ENCODE data around the gene FTCD. TPM values are rescaled to one million over a fixed set of nuclear protein-coding genes. Genes with fewer than 3 reads are reported as not detected.
"Not testable (repeated sequence)": the region's sequence is repeated elsewhere in the genome, so short reads cannot be mapped to it uniquely, and the experiment has no call there.

The FTCD gene
- total RNA-seq, 1 donor from 2014 or later = 1.8 TPM

DNA sequence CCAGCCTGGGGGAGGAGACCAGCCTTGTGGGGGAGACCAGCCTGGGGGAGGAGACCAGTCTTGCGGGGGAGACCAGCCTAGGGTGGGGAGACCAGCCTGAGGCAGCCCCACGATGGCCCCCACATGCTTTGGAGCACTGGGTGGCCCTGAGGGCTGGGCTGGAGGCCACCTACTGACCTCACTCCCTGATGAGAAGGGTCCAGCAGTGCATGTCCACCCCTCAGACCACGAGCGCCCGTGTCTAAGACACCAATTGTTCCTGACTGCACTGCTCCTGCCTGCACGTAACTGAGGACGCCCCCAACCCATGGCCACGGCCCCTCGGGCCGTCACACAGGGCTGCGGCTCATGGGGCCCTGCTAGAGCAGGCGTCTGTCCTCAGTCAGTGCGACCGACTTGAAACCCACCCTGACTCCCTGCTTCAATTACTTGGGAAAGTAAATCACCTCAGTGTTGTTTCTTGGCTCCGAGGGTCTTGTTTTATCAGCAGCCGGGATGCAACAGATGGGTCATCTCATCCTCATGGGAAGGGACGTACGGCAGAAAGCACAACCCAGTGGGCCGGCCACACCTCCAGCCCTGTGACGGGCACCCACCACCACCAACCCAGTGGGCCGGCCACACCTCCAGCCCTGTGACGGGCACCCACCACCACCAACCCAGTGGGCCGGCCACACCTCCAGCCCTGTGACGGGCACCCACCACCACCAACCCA, 28.7 kb upstream of the FTCD start, which contains the start of gene SPATC1L:
Gene SPATC1L (minus strand): TSS at position 550 of the 715 bp plus-strand sequence. CDS start 1,643 bp downstream, outside the sequence.
- peaks cover 10% of the 10 kb centered on the region for H3K36me3 Mint-ChIP-seq (ENCODE audit: low read depth)
- H3K27me3 Mint-ChIP-seq (ENCODE audit: low read depth) = no peaks in the 10 kb centered on the region
- H3K4me3 Mint-ChIP-seq = peak within 1 kb of the TSS; percentile 91
- H3K4me1 Mint-ChIP-seq = peaks cover 39% of the 10 kb centered on the region
- TF ChIP-seq, protein P1, sequence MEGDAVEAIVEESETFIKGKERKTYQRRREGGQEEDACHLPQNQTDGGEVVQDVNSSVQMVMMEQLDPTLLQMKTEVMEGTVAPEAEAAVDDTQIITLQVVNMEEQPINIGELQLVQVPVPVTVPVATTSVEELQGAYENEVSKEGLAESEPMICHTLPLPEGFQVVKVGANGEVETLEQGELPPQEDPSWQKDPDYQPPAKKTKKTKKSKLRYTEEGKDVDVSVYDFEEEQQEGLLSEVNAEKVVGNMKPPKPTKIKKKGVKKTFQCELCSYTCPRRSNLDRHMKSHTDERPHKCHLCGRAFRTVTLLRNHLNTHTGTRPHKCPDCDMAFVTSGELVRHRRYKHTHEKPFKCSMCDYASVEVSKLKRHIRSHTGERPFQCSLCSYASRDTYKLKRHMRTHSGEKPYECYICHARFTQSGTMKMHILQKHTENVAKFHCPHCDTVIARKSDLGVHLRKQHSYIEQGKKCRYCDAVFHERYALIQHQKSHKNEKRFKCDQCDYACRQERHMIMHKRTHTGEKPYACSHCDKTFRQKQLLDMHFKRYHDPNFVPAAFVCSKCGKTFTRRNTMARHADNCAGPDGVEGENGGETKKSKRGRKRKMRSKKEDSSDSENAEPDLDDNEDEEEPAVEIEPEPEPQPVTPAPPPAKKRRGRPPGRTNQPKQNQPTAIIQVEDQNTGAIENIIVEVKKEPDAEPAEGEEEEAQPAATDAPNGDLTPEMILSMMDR (conservative IDR thresholded peaks at IDR 0.05) = no peak
- peak within 1 kb of the TSS; percentile 96 for H3K27ac Mint-ChIP-seq (ENCODE audit: unreplicated experiment)
- H3K9me3 Mint-ChIP-seq = no peaks in the 10 kb centered on the region
- peak; percentile 51 for DNase-seq (ENCODE audit: low read depth, low spot score)

DNA sequence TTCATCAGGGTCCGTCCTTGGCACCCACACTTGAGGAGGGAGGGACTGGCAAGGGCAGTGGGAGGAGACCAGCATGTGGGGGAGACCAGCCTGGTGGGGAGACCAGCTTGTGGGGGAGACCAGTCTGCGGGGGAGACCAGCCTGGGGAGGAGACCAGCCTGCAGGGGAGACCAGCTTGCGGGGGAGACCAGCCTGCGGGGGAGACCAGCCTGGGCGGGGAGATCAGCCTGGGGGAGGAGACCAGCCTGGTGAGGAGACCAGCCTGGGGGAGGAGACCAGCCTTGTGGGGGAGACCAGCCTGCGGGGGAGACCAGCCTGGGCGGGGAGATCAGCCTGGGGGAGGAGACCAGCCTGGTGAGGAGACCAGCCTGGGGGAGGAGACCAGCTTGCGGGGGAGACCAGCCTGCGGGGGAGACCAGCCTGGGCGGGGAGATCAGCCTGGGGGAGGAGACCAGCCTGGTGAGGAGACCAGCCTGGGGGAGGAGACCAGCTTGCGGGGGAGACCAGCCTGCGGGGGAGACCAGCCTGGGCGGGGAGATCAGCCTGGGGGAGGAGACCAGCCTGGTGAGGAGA, 28.0 kb upstream of the FTCD start:
- H3K9me3 Mint-ChIP-seq = not testable (repeated sequence)

DNA sequence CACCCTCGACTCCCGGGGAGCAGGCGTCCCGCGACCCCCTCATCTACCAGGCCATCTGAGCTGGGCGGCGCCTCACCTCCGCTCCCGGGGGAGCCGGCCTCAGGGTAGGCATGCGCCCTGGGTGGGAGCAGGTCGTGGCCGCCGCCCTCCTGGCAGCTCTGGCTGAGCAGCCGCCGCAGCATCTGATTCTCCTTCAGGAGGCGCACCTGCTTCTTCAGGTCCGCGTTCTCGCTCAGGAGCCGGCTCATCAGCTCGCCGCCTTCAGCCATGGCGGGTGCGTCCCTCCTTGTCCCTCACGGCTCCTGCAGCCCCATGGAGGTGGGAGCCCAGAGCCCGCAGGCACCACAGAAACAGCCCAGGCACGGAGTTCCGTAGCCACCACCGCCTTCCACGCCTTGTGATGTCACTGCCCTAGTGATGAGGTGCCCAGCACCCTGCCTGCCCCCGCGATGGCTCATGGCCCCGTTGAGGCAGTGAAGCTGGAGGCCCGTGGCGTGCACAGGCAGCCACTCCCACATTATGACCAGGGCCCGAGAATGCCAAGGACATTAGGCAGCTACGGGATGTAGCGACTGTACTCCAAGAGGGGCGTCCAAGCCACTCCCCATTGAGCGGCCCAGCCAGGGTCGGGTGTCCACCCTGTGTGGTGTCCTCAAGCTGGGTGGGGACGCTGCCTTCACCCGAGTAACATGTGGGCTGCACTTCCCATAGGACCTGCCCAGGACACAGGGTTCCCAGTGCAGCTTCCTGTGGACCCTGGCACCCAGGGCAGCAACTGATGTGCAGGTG, 27.4 kb upstream of the FTCD start:
- Mint-ChIP-seq H3K9me3 (peaks cover under 1% of the 10 kb centered on the region), H3K27me3 (ENCODE audit: low read depth) (no peaks in the 10 kb centered on the region), H3K27ac (ENCODE audit: unreplicated experiment) (no peak overlapping the region), H3K4me1 (peaks cover 29% of the 10 kb centered on the region), H3K36me3 (ENCODE audit: low read depth) (peaks cover 10% of the 10 kb centered on the region), H3K4me3 (peak overlapping the region; percentile 74)
- no peak for DNase-seq (ENCODE audit: low read depth, low spot score)
- TF ChIP-seq, protein P1 (conservative IDR thresholded peaks at IDR 0.05) = no peak

More for the DNA sequence above, 28.0 kb upstream of the FTCD start:
- H3K27me3 Mint-ChIP-seq (ENCODE audit: low read depth); DNase-seq (ENCODE audit: low read depth, low spot score); H3K27ac Mint-ChIP-seq (ENCODE audit: unreplicated experiment): not testable (repeated sequence)
- Mint-ChIP-seq H3K4me1 (peaks cover 32% of the 10 kb centered on the region), H3K36me3 (ENCODE audit: low read depth) (peaks cover 10% of the 10 kb centered on the region), H3K4me3 (peak overlapping the region; percentile 74)

DNA sequence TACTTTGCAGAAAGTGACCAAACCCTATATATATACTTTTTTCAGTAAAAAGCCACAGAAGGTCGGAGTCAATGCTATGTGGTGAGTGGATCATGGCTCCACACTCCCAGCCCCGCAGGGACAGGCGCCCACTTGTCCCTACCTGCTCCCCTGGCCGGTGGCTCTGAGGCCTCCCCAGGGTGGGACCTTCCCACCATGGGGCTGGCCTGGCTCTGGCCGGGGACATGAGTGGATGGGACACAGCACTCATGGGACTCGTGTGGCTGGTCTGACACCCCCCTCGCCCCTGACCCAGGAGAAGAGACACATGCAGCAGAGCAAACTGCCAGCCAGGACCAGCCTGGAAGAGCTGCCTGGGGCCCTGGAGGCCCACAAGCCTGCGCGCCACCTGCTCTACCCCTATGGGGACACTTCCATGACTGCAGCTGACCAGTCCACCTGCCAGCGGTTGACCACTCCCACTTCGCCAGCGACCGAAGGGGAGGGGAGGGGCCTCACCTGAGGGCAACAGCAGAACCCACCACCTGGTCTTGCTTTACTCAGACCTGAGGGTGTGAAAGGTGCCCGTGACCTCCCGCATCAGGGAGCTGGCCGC, 26.7 kb upstream of the FTCD start:
- Mint-ChIP-seq H3K9me3 (peaks cover 4% of the 10 kb centered on the region), H3K4me1 (peaks cover 22% of the 10 kb centered on the region), H3K27me3 (ENCODE audit: low read depth) (no peaks in the 10 kb centered on the region), H3K27ac (ENCODE audit: unreplicated experiment) (no peak overlapping the region), H3K4me3 (peak overlapping the region; percentile 81), H3K36me3 (ENCODE audit: low read depth) (peaks cover 10% of the 10 kb centered on the region)
- TF ChIP-seq, protein P1 (conservative IDR thresholded peaks at IDR 0.05) = no peak
- no peak for DNase-seq (ENCODE audit: low read depth, low spot score)

DNA sequence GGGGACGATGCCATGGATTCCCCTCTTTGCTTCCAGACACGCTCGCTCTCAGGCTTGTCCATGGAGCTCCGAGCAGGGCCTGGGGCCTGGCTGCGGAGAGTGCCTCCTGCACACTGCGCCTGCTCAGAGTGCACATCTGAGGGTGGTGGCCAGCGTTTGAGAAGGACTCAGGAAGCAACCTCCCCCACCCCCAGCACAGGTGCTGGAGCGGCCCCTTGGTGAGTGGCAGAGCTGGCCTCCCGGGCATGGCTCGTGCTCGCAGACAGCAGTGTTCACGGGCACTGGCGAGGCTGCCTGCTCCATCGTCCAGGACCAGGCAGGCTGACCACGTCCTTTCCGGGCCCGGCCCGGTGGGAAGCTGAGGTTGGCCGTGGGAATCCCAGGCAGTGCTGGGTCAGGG, 26.1 kb upstream of the FTCD start:
- Mint-ChIP-seq H3K27ac (ENCODE audit: unreplicated experiment) (no peak overlapping the region), H3K27me3 (ENCODE audit: low read depth) (no peaks in the 10 kb centered on the region), H3K36me3 (ENCODE audit: low read depth) (peaks cover 12% of the 10 kb centered on the region), H3K4me1 (peaks cover 19% of the 10 kb centered on the region), H3K9me3 (peaks cover 7% of the 10 kb centered on the region), H3K4me3 (peak overlapping the region; percentile 81)
- DNase-seq (ENCODE audit: low read depth, low spot score) = no peak
- TF ChIP-seq, protein P1 (conservative IDR thresholded peaks at IDR 0.05) = no peak
